Esophagus squamous epithelium (tissue), 4 donors: Measurements from ENCODE around the gene LDAF1.
"Not testable (repeated sequence)": the region's sequence is repeated elsewhere in the genome, so short reads cannot be mapped to it uniquely, and the experiment has no call there.

Source experiments
- CTCF ChIP-seq, 6 experiments: fragments of 450-650 bp in 4 of 6; fragments of 200-600 bp in 2 of 6; sonication (generic) in 2 of 6; IDR thresholded peaks; one replicate each; pipeline ENCODE4 v1.5.1; 2016 to 2019; ENCODE audit warnings: antibody characterized with exemption in 6 of 6, mild to moderate bottlenecking in 4 of 6, moderate library complexity in 4 of 6
- POLR2A ChIP-seq, 4 donors: fragments of 450-650 bp; IDR thresholded peaks; one replicate each; pipeline ENCODE4 v1.6.1; 2017; ENCODE audit warnings: antibody characterized with exemption in 4 of 4, mild to moderate bottlenecking in 4 of 4, moderate library complexity in 3 of 4

DNA sequence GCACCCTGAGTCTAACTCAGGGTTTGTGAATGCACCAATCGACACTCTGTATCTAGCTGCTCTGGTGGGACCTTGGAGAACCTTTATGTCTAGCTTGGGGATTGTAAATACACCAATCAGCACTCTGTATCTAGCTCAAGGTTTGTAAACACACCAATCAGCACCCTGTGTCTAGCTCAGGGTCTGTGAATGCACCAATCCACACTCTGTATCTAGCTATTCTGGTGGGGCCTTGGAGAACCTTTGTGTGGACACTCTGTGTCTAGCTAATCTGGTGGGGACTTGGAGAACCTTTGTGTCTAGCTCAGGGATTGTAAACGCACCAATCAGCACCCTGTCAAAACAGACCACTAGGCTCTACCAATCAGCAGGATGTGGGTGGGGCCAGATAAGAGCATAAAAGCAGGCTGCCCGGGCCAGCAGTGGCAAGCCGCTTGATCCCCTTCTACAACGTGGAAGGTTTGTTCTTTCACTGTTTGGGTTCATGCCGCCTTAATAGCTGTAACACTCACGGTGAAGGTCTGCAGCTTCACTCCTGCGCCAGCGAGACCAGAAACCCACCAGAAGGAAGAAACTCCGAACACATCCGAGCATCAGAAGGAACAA, 5.2 kb upstream of the LDAF1 start:
- not testable (repeated sequence) for TF ChIP-seq CTCF, POLR2A (IDR thresholded peaks at IDR 0.05)
